Heart left ventricle (tissue), 16 donors: Measurements from ENCODE around the gene NPHP1. TPM values are rescaled to one million over a fixed set of nuclear protein-coding genes. Genes with fewer than 3 reads are reported as not detected.
"Not testable (repeated sequence)": the region's sequence is repeated elsewhere in the genome, so short reads cannot be mapped to it uniquely, and the experiment has no call there.

Experiments used
- ATAC-seq, 4 donors: fragments of 200-7000 bp; cut with Tn5 transposase; one replicate each; pipeline ENCODE4 v1.9.1; 2020 to 2022; ENCODE audit warnings: moderate library complexity in 4 of 4, mild to moderate bottlenecking in 3 of 4, moderate number of reproducible peaks in 1 of 4
- DNase-seq, 5 donors: peaks; one replicate each; pipeline ENCODE4 v3.0.0-alpha.2; 2020
- H3K27ac ChIP-seq, 12 donors: fragments of 200-600 bp; sonication (generic) in 4 of 12; one replicate each; pipeline versions ENCODE4 v1.5.0 to v1.8.0; 2016 to 2022; ENCODE audit warnings: mild to moderate bottlenecking in 2 of 12
- H3K27me3 ChIP-seq, 9 donors: fragments of 200-600 bp; sonication (generic) in 2 of 9; one replicate each; pipeline versions ENCODE4 v1.5.1 to v1.8.0; 2016 to 2022; ENCODE audit warnings: mild to moderate bottlenecking in 3 of 9
- H3K36me3 ChIP-seq, 9 donors: fragments of 200-600 bp; sonication (generic) in 2 of 9; one replicate each; pipeline versions ENCODE4 v1.5.0 to v1.8.0; 2018 to 2022; ENCODE audit warnings: mild to moderate bottlenecking in 2 of 9
- H3K4me1 ChIP-seq, 12 donors: fragments of 200-600 bp; sonication (generic) in 4 of 12; one replicate each; pipeline versions ENCODE4 v1.5.0 to v1.8.0; 2016 to 2022; ENCODE audit warnings: mild to moderate bottlenecking in 3 of 12
- H3K4me3 ChIP-seq, 12 donors: fragments of 200-600 bp; sonication (generic) in 4 of 12; one replicate each; pipeline versions ENCODE4 v1.5.0 to v1.8.0; 2017 to 2022; ENCODE audit warnings: mild to moderate bottlenecking in 9 of 12, moderate library complexity in 4 of 12
- H3K9me3 ChIP-seq, 12 donors: fragments of 200-600 bp; sonication (generic) in 4 of 12; one replicate each; pipeline versions ENCODE4 v1.5.0 to v1.8.0; 2016 to 2022; ENCODE audit warnings: mild to moderate bottlenecking in 1 of 12
- POLR2A ChIP-seq, 2 donors: fragments of 450-650 bp; IDR thresholded peaks; one replicate each; pipeline ENCODE4 v1.6.1; 2017; ENCODE audit warnings: antibody characterized with exemption in 2 of 2, mild to moderate bottlenecking in 2 of 2, moderate library complexity in 2 of 2
- WGBS, 4 donors: extraction: QIAGEN DNeasy Blood & Tissue Kit in 2 of 4; methylation state at CpG; one replicate each; pipeline versions ENCODE4 v1.1.5 to v1.1.7; 2013 to 2018; 5-methylcytosine and 5-hydroxymethylcytosine counted together
- intact Hi-C, 10 donors: fragments of 100-400 bp; cut with DNase I; formaldehyde crosslinking; loops; one replicate each; pipeline versions ENCODE4 v1.11.1 to v1.14.2; 2022
- polyA plus RNA-seq, 2 donors: library from polyadenylated mRNA; stranded (reverse); fragments of 200-250 nt; gene quantifications; one replicate each; pipeline ENCODE4 v1.2.3, GENCODE V29; 2013
- total RNA-seq, 9 donors: library from RNA; depleted of rRNA in 2 of 9; stranded (reverse); fragments of >200 nt in 2 of 9; fragmentation: NEBNext Ultra II Directional in 3 of 9; extraction: Animal tissue kit (Norgen Biotek cat#: 25700) in 3 of 9; gene quantifications; one replicate each; pipeline versions ENCODE4 v1.1.0 to v1.2.4, GENCODE V29; 2016 to 2023
- TF ChIP-seq, protein P1 (sequence below), 12 donors: fragments of 200-600 bp; sonication (generic) in 4 of 12; IDR thresholded peaks; one replicate each; pipeline versions ENCODE4 v1.5.0 to v1.8.0; 2018 to 2022; ENCODE audit warnings: antibody characterized with exemption in 12 of 12, mild to moderate bottlenecking in 5 of 12
- donor health status: ischemic (EF 13 %, LVEDD 7.1; RV severe dilation, severe dysfunction).
- donor health status: healthy with polysubstance abuse.
- donor health status: DM: no; HTN: yes; CAD: no.
- donor health status: DM: no; HTN: no; CAD: no.
- donor health status: ischemic (EF 25% LVEDD 6.9; RV normal size, moderate dysfunction).
- donor health status: ischemic (EF 25% LVEDD 5.7; RV mildly dilated, moderate dysfunction).
- donor health status: healthy.
- donor health status: DM: yes; HTN: yes; CAD: no.
- donor health status: ischemic (EF 35%, LVEDD 5.7; RV mildly dilated, moderate dysfunction).
- donor health status: nonischemic (EF 11% LVEDD 7.7; RV severe dilation, severe dysfunction).
- donor health status: DM: yes; HTN: yes; CAD: no.
- donor health status: PGD.
- donor health status: ischemic (EF 29% LVEDD 5.4; RV normal size, mild dysfunction).
- donor health status: nonischemic (EF 23%, LVEDD 6.1; RV moderate dilation, normal function).

The NPHP1 gene
- total and polyA plus RNA-seq, 11 donors = 4.7 to 7.9 (median 5.6) TPM

DNA sequence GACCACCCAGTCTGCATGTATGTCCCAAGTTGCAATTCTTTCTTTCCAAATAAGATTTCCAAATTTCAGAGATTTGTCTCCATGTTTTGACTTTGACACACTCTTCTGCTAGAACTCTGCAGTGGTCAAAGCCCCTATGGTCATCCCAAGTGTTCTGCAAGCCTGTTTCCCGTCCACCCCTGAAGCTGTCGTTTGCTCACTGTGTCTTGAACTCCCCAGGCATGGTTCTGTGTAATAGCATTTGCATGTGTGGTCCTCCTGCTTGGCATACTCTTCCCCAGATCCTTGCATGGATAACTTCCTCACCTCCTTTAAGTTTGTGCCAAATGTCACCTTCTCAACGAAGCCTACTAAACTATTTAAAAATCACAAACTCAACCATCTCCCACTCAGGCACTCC, 11.4 kb upstream of the NPHP1 start:
- WGBS, 4 donors = 48 to 60% (median 58%) methylated on average over 3 of the region's 3 CpGs
- intact Hi-C loops = no loop called here
- peaks cover 0 to 11% (median 0%) of the 10 kb centered on the region in 12 donors for H3K9me3 ChIP-seq
- no peak for DNase-seq
- H3K27me3 ChIP-seq = peaks cover 0 to 9% (median 0%) of the 10 kb centered on the region in 9 donors
- H3K27ac ChIP-seq = no peak overlapping the region
- H3K4me3 ChIP-seq = no peak overlapping the region
- no peaks in the 10 kb centered on the region for H3K36me3 ChIP-seq
- TF ChIP-seq POLR2A (IDR thresholded peaks at IDR 0.05) = no peak
- TF ChIP-seq, protein P1, sequence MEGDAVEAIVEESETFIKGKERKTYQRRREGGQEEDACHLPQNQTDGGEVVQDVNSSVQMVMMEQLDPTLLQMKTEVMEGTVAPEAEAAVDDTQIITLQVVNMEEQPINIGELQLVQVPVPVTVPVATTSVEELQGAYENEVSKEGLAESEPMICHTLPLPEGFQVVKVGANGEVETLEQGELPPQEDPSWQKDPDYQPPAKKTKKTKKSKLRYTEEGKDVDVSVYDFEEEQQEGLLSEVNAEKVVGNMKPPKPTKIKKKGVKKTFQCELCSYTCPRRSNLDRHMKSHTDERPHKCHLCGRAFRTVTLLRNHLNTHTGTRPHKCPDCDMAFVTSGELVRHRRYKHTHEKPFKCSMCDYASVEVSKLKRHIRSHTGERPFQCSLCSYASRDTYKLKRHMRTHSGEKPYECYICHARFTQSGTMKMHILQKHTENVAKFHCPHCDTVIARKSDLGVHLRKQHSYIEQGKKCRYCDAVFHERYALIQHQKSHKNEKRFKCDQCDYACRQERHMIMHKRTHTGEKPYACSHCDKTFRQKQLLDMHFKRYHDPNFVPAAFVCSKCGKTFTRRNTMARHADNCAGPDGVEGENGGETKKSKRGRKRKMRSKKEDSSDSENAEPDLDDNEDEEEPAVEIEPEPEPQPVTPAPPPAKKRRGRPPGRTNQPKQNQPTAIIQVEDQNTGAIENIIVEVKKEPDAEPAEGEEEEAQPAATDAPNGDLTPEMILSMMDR (IDR thresholded peaks at IDR 0.05) = no peak
- H3K4me1 ChIP-seq = peaks cover 0 to 10% (median 4%) of the 10 kb centered on the region in 12 donors
- ATAC-seq = no peak

DNA sequence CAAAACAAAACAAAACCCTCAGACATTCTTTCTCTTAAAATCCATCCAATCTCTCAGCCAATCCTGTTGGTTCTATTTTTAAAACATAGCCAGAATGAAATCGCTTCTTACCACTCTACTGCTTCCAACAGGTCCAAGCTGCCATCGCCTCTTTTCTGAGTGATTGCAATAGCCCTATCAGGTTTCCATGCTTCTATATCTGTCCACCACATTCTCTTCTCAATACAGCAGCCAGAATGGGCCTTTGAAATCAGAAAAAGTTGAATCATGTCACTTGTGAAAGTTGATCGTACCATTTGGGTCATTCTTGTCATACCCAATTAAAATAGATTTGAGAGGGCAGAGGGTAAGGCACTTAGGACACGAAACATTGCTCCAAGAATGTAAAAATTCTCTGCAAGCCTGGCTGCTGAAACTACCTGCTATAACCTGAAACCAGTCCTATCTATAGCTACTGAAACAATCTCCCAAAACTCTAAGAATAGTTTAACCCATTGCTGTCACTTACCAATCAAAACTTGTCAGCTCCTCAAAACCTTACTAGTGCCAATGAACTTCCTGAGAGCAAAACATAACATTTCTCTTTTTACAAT, 10.8 kb upstream of the NPHP1 start:
- DNase-seq (no peak), ATAC-seq (no peak)
- Histone ChIP-seq H3K27me3 (peaks cover 0 to 9% (median 0%) of the 10 kb centered on the region in 9 donors), H3K9me3 (peaks cover 0 to 11% (median 0%) of the 10 kb centered on the region in 12 donors), H3K36me3 (peaks cover 0 to 5% (median 1%) of the 10 kb centered on the region in 9 donors), H3K4me3 (no peak overlapping the region), H3K27ac (no peak overlapping the region), H3K4me1 (peaks cover 0 to 15% (median 10%) of the 10 kb centered on the region in 12 donors)
- WGBS, 4 donors = 53 to 61% (median 56%) methylated on average over 4 of the region's 4 CpGs
- TF ChIP-seq, protein P1 (IDR thresholded peaks at IDR 0.05) = no peak
- TF ChIP-seq POLR2A (IDR thresholded peaks at IDR 0.05) = no peak
- intact Hi-C loops = no loop called here

DNA sequence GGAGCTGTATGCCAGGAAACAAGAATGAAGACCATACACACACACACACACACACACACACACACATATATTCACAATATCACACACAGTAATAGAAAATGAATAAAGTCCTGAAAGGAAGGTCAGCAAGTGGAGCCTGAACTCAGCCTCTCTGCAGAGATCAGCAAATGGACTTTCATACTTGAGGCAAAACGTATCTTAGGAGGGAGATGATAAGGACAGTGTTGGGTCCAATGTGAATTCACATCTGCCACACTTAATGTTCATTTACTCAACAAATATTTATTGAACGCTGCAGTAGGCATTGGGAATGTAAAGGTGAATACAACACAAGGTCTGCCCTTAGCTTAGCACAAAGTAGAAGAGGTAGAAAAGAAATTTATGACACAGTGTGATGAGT, 10.3 kb upstream of the NPHP1 start:
- peaks cover 0 to 11% (median 0%) of the 10 kb centered on the region in 12 donors for H3K9me3 ChIP-seq
- H3K4me3 ChIP-seq = no peak overlapping the region
- H3K27ac ChIP-seq = no peak overlapping the region
- intact Hi-C loops = no loop called here
- TF ChIP-seq, protein P1 (IDR thresholded peaks at IDR 0.05) = no peak
- TF ChIP-seq POLR2A (IDR thresholded peaks at IDR 0.05) = no peak
- peaks cover 0 to 19% (median 10%) of the 10 kb centered on the region in 12 donors for H3K4me1 ChIP-seq
- DNase-seq (no peak), ATAC-seq (no peak)
- WGBS, 4 donors = 49 to 59% (median 55%) methylated on average over 2 of the region's 2 CpGs
- H3K36me3 ChIP-seq = peaks cover 0 to 11% (median 7%) of the 10 kb centered on the region in 9 donors
- peaks cover 0 to 9% (median 0%) of the 10 kb centered on the region in 9 donors for H3K27me3 ChIP-seq

DNA sequence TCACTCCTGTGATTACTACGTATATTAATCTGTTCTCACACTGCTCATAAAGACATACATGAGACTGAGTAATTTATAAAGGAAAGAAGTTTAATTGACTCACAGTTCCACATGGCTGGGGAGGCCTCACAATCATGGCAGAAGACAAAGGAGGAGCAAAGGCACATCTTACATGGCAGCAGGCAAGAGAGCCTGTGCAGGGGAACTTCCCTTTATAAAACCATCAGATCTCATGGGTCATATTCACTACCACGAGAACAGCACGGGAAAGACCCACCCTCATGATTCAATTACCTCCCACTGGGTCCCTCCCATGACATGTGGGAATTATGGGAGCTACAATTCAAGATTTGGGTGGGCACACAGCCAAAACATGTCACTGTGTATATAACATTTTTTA, 8.7 kb upstream of the NPHP1 start:
- Histone ChIP-seq H3K36me3 (peaks cover 0 to 24% (median 14%) of the 10 kb centered on the region in 9 donors), H3K4me1 (peaks cover 0 to 19% (median 10%) of the 10 kb centered on the region in 12 donors), H3K9me3 (peaks cover 0 to 11% (median 0%) of the 10 kb centered on the region in 12 donors)
- intact Hi-C loops, H3K27ac ChIP-seq, H3K27me3 ChIP-seq, DNase-seq, ATAC-seq, H3K4me3 ChIP-seq: not testable (repeated sequence)
- WGBS, 4 donors = 76 to 93% (median 78%) methylated on average over 3 of the region's 3 CpGs
